ENCODE data around the gene CLEC5A.
A peak's percentile ranks its signal among the peaks of the same experiment; 100 is the strongest.
"Not testable (repeated sequence)": the region's sequence is repeated elsewhere in the genome, so short reads cannot be mapped to it uniquely, and the experiment has no call there.

The CLEC5A gene

GRCh38 chr7:141946796-141947195 lies at the start of gene CLEC5A:
Gene CLEC5A, minus strand, starts transcription at chr7:141946974. Its CDS starts 682 bp downstream, at chr7:141946292.
- DNase-seq (ENCODE audit: low spot score): no peak

DNA sequence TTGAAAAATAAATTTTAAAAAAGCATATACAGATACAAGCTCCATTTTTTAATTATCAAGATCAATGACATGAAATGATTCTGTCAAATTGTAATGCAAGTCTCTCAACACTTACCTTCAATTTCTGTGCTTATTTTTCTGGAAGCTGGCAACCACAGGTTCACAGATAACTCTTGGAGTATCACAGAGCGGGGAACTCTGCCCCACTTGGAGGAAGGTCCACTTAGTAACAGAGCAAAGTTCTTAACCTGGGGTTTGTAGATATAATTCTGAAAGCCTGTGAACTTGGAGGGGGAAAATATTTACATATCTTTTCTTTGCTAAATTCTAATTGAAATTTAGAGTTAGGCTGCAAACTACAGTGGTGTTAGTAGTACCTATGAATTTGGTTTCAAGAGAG lies 46.6 kb upstream of the CLEC5A start:
- DNase-seq (ENCODE audit: low spot score): no peak

DNA sequence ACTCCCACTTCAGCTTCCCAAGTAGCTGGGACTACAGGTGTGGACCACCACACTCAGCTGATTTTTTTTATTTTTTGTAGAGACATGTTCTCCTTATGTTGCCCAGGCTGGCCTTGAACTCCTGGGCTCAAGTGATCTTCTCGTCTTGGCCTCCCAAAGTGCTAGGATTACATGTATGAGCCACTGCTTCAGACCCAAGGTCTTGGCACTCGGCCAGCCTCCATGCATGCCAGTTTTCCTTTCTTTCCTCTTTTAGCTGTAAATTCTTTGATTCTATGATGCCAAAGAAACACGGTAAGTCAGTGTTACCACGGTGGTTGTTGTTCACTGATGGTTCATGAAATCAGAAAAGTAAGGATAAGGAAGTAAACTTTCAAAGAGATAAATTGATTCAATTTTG lies 45.9 kb upstream of the CLEC5A start:
- no peak for DNase-seq (ENCODE audit: low spot score)

- no peak for DNase-seq (ENCODE audit: low spot score)
These were observed 45.4 kb upstream of the CLEC5A start for GRCh38 chr7:141992156-141992555.

DNA sequence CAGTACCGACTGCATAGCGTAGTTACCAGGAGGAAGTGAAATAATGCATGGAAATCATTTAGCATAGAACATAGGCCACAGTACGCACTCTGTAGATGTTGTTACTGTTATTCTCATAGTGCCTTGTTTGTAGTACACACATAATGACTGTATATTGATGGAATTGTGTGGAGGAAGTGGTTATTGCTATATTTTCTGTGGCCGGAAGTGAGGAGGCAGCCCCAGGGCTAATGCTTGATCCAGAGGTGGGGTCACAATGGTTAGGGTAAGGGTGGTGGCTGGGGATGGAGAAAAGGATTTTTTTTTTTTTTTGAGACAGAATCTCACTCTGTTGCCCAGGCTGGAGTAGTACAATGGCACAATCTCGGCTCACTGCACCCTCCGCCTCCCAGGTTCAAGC lies 44.4 kb upstream of the CLEC5A start:
- no peak for DNase-seq (ENCODE audit: low spot score)

DNA sequence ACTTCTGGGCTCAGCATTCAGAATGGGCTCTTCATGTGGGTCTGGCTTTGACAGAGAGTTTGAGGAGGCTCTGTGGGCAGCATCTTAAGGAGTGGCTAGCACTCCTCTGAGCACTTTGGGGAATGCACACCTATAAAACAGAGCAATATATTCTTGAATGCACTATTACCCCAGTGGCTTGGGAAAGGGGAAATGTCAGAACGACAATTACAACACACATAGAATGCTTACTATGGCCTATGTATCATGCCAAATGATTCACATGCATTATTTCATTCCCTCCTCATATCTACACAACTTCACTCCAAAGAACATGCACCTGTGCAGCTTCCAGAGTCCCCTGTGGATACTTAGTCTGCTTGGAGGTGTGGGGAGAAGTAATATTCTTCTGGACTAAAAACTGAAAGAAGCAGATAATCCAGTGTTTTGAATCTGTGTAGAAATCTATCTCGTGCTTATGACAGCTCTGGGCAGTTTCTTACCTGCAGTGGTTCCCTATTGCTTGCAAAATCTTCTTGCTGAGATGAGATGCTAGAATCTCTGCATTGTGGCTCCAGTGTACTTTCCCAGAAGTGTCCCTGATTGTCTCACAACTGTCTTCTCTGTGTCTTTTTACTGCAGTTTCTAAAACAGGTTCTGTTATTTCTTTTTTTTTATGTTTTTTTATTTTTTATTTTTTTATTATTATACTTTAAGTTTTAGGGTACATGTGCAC lies 43.4 kb upstream of the CLEC5A start:
- DNase-seq (ENCODE audit: low spot score): no peak

- not testable (repeated sequence) for DNase-seq (ENCODE audit: low spot score)
These were observed 41.0 kb upstream of the CLEC5A start for GRCh38 chr7:141987803-141988202.

DNA sequence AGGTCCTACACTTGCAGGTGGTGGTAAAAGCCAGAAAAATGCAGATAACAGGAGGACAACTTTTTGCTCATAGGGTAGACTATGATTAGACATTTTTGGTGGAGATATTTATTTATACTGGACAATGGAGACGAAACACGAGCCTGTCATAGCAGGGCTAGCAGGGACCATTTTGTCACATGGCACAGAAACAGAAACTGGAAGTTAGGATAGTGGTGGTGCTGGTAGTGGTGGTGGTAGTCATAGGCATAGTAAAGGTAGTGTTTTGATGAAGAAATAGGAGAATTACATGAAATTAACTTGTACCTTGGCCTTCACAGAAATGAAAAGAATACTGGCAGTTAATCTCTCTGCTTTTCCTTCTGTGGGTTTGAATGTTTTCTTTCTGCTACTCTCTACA lies 40.1 kb upstream of the CLEC5A start:
- no peak for DNase-seq (ENCODE audit: low spot score)

DNA sequence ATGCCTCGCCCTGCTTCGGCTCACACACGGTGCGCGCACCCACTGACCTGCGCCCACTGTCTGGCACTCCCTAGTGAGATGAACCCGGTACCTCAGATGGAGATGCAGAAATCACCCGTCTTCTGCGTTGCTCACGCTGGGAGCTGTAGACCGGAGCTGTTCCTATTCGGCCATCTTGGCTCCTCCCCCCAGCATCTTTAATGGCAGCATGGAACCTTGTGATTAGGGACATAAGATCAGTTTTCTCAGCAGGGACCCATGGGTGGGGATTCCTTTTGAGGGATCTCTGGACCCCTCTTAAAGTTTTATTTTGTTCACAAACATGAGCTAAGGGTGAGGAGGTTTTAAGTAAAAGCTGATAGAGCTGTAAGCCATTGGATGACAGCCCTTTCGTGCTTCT lies 39.2 kb upstream of the CLEC5A start:
- not testable (repeated sequence) for DNase-seq (ENCODE audit: low spot score)

- no peak for DNase-seq (ENCODE audit: low spot score)
These were observed 32.8 kb upstream of the CLEC5A start for GRCh38 chr7:141979568-141979967.

- DNase-seq (ENCODE audit: low spot score): no peak
These were observed 31.6 kb upstream of the CLEC5A start for GRCh38 chr7:141978351-141978750.

GRCh38 chr7:141976524-141977245 lies 29.9 kb upstream of the CLEC5A start:
- DNase-seq (ENCODE audit: low spot score): no peak

DNA sequence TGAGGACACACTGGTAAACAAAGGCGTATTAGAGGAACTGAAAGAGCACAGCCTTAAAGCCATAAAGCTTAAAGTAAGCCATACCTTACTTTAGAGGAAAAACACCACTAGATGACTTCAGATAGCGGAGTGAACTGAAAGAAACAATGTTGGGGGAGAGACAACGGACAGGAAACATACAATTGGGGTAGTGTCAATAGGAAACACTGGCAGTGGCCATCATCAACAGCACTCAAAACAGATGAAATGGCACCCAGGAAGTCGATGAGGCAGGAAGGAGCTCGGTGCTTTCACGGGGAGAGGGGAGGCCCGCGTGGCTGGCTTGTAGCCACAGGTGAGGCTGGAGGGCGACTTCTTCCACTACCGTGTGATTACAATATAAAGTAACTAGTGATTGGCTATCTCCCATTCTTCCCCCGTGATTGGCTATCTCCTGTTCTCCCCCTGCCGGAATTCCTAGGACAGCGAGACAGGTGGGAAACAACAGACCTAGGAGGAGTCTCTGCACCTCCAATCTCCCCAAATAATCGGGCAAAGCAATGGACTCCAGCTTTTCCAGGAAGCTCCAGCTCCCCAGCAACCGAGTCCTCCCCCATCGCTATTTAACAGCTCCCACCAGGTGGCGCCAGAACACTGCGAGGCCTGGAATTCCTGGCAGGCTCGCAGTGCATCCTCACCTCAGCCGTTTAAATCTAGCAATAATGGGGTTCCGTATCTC lies 29.2 kb upstream of the CLEC5A start:
- DNase-seq (ENCODE audit: low spot score): peak; percentile 65

- no peak for DNase-seq (ENCODE audit: low spot score)
These were observed 28.1 kb upstream of the CLEC5A start for GRCh38 chr7:141974831-141975230.

DNA sequence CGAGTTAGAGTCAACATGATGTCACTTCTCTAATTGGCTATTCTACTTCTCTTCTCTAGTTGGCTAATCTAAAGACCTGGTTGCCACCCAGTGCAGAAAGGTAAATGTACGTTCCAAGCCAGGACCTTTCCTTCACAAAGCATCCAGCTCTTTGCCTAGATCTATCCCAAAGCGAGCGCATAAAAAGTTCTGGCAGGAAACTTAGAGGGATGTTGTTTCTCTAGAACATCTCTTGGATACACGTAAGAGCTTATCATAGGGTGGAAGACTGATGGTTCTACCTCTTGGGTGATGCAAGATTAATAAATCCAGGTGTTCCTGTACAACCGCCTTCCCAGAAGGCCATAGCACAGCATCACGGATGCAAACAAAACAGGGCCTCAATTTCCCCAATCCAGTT lies 26.9 kb upstream of the CLEC5A start, which contains the start of gene TAS2R38:
TAS2R38 (minus strand) TSS at position 101 of the 400 bp plus-strand sequence; CDS start at position 17, 84 bp downstream.
- no peak for DNase-seq (ENCODE audit: low spot score)

DNA sequence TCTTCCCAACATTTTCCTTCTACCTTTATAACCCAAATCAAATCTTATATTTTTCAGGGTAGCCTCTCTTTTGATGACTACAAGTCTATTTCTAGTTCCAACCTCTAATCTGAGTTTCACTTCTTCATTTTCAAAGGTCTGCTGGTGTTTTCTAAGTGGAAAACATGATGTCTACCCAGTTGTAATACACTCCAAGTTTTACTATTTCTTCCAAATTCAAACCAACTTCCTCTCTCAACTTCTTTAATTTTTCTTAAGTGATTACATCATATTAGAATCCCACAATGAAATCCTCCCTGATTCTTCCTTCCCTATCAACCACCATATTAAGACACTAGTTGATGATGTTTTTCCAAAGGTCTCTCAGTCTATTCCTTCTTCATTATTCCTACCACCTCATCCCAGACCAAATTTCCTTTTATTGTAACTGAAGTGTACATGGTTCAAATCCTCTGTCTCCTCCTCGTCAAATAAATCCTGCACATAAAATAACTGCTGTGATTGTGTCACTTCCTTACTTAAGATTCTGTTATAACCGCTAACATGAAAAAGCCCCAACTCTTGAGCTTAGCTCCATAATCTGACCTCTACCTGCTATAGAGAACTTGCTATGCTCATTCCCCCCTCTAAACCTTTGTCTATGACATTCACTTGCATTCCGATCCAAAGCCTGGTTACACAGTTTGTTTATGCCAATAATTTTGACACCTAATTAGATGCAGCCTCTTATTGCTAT lies 14.1 kb upstream of the CLEC5A start:
- peak; percentile 82 for DNase-seq (ENCODE audit: low spot score)

DNA sequence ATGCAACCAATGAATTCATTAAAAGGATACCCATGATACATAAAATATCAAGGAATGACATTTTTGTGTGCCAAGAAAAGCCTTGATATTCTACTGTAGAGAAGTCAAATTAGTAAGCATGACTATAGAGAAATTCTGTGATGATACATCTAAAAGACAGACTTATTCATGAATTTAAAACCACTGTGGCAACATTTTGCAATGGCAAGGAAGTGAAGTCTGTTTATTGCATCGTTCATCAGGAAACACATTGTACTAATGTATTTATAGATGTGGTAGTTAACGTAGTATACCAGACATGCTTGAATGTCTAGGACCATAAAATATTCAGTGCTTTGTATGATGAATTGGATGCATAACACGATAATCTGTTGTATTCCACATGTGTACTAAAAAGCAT lies 9.3 kb upstream of the CLEC5A start:
- peak; percentile 46 for DNase-seq (ENCODE audit: low spot score)

DNA sequence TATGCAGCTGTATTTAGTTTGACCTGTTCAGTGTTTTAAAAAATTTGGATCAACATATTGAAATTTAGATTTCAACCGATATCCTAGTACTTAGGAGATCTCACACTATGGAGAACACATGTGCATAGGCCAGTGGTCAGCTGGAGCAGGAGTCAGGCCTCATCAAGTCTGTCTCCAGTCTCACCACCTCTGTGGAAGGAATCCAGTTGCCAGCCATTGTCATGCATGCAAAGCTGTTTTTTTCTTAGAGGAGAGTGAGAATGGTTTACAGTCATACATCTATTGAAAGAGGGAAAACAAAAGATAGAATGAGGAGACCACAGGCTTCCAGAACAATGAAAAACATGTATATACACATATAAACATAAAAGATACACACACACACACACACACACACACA lies 7.6 kb upstream of the CLEC5A start:
- DNase-seq (ENCODE audit: low spot score): no peak

GRCh38 chr7:141952461-141952860 lies 5.7 kb upstream of the CLEC5A start:
- DNase-seq (ENCODE audit: low spot score): no peak

DNA sequence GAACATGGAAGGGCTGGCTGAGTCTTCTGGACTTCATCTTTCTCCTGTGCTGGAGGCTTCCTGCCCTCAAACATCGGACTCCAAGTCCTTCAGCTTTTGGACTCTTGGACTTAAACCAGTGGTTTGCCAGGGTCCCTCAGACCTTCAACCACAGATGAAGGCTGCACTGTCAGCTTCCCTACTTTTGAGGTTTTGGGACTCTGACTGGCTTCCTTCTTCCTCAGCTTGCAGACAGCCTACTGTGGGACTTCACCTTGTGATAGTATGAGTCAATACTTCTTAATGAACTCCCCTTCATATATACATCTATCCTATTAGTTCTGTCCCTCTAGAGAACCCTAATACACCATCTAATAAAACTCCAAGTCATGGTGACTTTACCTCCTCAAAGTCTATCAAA lies 4.0 kb upstream of the CLEC5A start:
- DNase-seq (ENCODE audit: low spot score): no peak

DNA sequence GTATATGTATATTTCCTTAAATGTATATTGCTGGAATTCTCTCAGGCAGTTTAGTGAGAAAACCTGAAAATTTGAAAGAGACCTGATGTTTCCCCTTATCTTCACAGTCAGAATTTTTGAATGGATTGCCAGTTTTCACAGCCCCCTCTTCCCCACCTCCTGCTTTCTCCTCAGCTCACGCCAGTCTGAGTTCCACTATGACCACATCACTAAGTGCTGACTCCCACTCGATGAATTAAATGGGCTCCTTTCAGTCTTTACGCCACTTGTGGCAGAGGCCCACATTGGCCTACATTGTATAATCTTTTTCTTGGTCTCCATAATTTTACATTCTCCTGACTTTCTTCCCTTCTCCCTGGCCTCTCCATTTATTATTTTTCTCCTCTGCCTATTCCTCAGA lies 3.1 kb upstream of the CLEC5A start:
- DNase-seq (ENCODE audit: low spot score): no peak

- DNase-seq (ENCODE audit: low spot score): no peak
These were observed 2.7 kb upstream of the CLEC5A start for GRCh38 chr7:141949451-141949850.

Data from pons (tissue), 1 donor.